ENCODE measurements around the gene UTRN.

Gene UTRN

DNA sequence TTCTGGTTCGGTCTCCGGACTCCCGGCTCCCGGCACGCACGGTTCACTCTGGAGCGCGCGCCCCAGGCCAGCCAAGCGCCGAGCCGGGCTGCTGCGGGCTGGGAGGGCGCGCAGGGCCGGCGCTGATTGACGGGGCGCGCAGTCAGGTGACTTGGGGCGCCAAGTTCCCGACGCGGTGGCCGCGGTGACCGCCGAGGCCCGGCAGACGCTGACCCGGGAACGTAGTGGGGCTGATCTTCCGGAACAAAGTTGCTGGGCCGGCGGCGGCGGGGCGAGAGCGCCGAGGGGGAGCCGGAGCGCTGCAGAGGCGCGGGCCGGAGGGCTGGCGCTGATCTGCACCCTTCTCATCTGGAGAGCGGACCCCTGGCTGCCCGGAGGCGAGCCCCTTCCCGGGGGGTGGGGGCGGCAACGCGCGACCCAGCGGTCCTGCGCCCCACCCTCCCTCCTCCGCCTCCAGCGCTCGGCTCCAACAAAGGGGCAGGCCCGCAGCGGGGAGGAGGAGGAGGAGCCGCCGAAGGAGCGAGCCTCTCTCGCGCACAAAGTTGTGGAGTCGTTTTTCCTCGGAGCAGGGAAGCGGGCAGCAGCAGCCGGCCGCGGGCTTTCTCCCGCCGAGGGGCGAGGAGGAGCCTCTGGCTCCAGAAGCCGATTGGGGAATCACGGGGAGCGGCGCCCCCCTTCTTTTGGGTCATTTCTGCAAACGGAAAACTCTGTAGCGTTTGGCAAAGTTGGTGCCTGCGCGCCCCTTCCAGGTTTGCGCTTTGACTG is at the start of gene UTRN:
Gene UTRN (plus strand): TSS at position 553 of the 765 bp plus-strand sequence. CDS start 6,494 bp downstream, outside the sequence.
- peak; percentile 84 for DNase-seq (ENCODE audit: low spot score)

- no peak for DNase-seq (ENCODE audit: low spot score)
These were observed 40.4 kb upstream of the UTRN start for GRCh38 chr6:144244688-144245087.

GRCh38 chr6:144246988-144247387 is 38.1 kb upstream of the UTRN start:
- DNase-seq (ENCODE audit: low spot score): no peak

- DNase-seq (ENCODE audit: low spot score): no peak
These were observed 37.1 kb upstream of the UTRN start for GRCh38 chr6:144248003-144248402.

GRCh38 chr6:144248476-144249301 is 36.4 kb upstream of the UTRN start:
- DNase-seq (ENCODE audit: low spot score): peak; percentile 57

DNA sequence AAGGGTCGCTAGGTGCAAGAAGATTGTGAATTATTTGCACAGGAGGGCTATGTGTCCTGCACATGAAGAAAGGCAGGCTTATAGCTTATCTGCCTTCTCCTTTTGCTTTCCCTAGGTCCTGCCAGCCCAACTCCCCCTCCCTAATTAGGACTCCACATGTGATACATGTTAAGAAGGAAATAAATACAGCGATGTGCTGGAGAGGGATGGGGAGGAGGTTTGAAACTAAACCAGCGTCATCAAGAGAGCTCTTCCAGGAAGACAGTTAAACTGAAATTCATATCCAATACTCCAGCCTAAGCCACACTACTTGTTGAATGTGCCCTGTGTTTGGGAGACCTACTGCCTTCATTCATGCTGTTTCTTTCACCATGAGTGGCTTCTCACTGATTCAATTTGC is 34.9 kb upstream of the UTRN start:
- DNase-seq (ENCODE audit: low spot score): no peak

DNA sequence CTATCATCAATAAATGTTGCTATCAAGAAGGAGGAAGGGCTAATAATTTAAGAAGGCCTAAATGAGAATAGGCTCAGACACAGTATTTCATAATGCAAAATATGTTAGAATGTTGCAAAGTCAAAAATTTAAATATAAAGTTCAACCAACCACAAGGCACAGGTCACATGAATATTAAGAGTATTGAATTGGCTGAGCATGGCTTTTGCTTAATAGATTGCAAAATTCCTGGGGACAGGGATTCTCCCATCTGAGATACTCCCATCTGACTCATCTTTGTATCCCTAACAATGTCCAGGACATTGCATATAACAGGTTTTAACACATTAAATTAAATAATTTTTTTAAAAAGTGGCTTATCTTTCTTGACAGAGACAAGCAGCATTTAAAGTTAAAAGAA is 32.9 kb upstream of the UTRN start:
- DNase-seq (ENCODE audit: low spot score): peak; percentile 31

GRCh38 chr6:144259986-144260385 is 25.1 kb upstream of the UTRN start:
- peak; percentile 30 for DNase-seq (ENCODE audit: low spot score)

DNA sequence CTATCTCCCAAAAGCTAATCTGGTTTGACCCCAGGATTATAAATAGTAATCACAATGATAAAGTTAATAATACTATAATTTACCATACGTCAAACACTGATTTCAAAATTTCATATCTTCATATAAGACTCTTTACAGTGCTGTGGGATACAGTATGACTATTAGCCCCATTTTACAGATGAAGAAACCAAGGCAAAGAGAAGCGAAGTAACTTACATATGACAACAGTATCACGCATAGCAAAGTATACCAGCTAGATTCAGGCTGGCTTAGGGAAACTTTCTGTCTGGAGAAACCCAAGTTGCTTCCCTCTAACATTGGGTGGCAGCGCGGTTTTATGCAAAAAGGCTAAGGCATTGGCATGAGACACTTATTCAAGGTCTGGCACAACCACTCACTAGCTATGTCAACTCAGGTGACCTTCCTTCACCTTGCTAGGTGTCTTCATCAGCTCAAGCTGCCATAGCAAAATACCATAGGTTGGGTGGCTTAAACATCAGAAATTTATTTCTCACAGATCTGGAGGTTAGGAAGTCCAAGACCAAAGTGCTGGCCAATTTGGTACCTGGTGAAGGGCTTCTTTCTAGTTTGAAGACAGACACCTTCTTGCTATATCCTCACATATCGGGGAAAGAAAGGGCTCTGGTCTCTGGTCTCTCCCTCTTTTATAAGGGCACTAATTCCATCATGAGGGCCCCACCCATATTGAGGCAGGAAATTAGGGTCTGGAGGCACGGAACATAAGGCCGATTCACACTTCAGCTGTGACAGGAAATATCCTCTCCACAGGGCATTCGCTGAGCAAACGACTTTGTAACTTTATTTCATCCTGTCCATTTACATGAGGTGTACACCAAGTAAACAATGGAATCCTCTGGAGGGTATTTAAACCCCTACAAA is 22.4 kb upstream of the UTRN start:
- no peak for DNase-seq (ENCODE audit: low spot score)

GRCh38 chr6:144263786-144264185 is 21.3 kb upstream of the UTRN start:
- DNase-seq (ENCODE audit: low spot score): no peak

- peak; percentile 83 for DNase-seq (ENCODE audit: low spot score)
These were observed 20.7 kb upstream of the UTRN start for GRCh38 chr6:144264270-144265060.

DNA sequence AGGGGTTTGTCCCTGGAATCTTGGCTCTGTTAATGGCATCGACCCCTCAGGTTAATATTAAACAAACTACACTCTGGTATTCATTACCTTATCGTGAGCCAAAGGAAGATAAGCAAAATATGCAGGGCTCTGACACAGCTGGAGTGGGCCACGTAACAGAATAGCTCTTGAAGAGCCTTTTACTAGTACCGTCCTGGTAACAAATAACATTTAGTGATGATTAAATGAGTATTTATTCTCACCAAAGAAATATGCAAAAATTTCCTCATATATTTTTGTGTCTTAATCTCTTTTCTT is 20.1 kb upstream of the UTRN start:
- no peak for DNase-seq (ENCODE audit: low spot score)

- peak; percentile 25 for DNase-seq (ENCODE audit: low spot score)
These were observed 19.7 kb upstream of the UTRN start for GRCh38 chr6:144265390-144265789.

DNA sequence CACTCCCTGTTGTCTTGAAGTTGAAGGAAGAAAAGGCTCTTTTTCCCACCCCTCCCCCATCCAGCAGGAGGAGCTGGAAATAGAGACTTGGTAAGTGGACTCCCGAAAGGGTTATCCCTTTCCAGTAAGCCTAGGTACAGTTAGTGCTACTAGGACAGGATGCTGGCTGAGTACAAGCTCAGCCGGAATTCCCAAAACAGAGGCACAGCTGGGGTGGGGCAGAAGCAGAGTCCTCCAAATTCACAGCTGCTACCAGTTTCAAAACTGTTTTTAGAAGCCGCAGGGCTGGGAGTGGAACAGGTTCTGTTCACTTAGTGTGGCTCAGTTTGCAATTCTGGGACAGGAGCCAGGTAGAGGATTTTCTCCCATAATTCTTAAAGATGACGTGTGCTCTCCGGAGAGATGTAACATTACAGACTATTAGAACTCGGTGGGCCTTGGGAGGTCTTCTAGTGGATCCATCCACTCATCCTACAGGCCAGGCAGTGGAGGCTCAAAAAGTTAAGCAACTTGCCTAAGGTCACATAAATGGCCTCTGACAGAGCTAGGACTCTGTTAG is 19.0 kb upstream of the UTRN start:
- peak; percentile 68 for DNase-seq (ENCODE audit: low spot score)

GRCh38 chr6:144268794-144269349 is 16.3 kb upstream of the UTRN start:
- no peak for DNase-seq (ENCODE audit: low spot score)

DNA sequence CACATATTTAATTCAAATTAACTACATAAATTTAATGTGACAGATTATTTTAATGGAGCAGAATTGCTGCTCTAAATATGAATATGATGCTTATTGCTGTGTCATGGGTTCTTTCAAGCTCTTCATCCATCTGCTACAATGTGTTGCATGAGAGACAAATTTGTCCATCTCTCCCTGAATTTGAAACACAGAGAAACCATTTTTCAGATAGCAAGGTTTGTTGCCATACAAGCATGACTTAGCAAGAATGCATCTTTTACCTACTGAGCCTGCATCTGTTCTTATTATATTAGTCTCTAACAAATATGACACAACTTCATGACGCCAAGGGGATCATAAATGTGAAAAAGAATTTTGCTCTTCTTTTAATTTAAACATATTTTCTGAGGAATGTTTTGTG is 8.0 kb upstream of the UTRN start:
- DNase-seq (ENCODE audit: low spot score): no peak

GRCh38 chr6:144277605-144278227 is 7.4 kb upstream of the UTRN start:
- no peak for DNase-seq (ENCODE audit: low spot score)

DNA sequence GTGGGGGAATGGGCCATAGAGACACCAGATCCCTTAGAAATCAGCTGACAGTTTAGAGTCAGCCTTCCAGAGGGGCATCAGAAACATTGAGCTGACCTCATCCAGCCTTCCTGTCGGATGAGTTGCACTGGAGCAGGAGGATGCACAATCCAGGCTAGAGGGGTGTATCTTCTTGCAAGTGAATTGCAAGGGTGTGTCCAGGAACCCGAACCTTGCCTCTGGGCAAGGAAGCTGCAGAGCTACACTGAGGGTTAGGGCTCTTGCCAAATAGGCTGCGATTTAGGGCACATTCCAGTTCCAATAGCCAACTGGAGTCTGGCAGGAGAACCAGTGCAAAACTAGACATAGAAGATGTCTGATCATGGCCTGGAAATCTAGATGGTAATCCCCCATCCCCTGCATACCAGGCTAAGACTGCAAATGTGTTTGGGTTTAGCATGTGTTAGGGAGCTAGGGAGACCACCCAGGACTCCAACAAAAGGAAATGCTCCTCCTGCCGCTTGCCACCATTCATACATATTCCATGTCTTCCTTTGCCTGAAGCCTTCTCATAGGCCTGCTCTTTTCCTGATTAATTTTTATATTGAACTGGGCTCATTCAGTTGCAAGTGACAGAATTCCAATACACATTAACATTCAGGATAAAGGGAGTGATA is 6.3 kb upstream of the UTRN start:
- DNase-seq (ENCODE audit: low spot score): peak; percentile 21

DNA sequence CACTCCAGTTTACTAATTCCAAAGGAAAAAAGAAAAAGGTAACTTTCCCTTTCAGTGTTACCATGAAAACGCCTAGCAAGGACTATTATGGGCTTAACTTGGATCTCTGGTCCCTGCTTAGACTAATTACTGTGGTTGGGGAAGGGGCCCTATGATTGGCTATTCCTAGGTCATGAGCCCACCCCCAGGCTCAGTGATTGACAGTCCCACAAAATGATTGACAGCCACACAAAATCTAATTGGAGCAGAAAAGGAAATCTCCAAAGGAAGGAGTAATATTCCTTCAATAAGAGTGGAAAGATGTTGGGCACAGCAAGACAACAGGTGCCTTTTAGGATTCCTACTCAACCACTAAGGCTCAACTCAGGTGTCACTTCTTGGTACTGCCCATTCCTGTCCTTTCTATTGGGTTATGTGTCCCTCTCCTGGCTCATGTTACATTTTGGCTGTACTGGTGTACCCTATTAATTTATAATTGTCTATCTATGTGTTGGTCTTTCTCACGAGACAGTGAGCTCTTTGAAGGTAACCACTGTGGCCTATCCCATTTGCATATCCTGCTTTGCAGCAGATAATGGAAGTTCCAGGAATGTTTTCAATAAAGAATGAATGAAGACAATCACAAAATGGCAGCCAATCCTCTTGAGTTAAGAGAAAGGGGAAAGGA is 5.5 kb upstream of the UTRN start:
- no peak for DNase-seq (ENCODE audit: low spot score)

Data from AG20443 (cell line).